NB4 (cell line): ENCODE measurements around the gene SAMD10.

Experiments used
- DNase-seq: peaks from one replicate; pipeline ENCODE4 v3.0.0; 2010; ENCODE audit warnings: low read depth
- H3K4me3 ChIP-seq: one replicate; pipeline ENCODE4 v1.5.1; 2011; ENCODE audit warnings: mild to moderate bottlenecking, low read depth, low read length, moderate library complexity
- MYC ChIP-seq: IDR thresholded peaks from 2 replicates; pipeline ENCODE4 v1.6.1; 2011; ENCODE audit warnings: low read depth, low read length
- POLR2A ChIP-seq: IDR thresholded peaks from 2 replicates; pipeline ENCODE4 v1.6.1; 2011; ENCODE audit warnings: mild to moderate bottlenecking; ENCODE audit not compliant: insufficient read length; ENCODE audit errors: extremely low read depth
- TF ChIP-seq, protein P1 (sequence below): IDR thresholded peaks from one replicate; pipeline ENCODE4 v1.5.1; 2012; ENCODE audit warnings: low read depth, low read length
- TF ChIP-seq, protein P2 (sequence below): IDR thresholded peaks from 2 replicates; pipeline ENCODE4 v1.6.1; 2011; ENCODE audit warnings: low read depth, low read length

The SAMD10 gene

DNA sequence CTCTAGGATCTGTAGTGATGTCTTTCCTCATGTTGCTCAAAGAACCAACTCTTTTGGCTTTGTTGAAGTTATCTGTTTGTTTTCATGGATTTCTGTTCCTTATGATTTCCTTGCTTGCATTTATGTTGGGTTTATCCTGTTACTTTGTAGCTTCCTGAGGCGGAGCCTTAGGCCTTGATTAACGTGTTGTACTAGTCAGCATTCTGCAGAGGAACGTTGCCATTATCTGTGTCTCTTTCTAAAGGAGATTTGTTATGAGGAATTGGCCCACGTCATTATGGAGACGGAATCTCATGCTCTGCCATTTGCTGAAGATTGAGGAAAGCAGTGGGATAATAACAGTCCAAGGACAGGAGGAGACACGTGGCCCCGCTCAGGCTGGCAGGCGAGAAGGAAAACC is 53.1 kb downstream of the SAMD10 start:
- TF ChIP-seq, protein P1, sequence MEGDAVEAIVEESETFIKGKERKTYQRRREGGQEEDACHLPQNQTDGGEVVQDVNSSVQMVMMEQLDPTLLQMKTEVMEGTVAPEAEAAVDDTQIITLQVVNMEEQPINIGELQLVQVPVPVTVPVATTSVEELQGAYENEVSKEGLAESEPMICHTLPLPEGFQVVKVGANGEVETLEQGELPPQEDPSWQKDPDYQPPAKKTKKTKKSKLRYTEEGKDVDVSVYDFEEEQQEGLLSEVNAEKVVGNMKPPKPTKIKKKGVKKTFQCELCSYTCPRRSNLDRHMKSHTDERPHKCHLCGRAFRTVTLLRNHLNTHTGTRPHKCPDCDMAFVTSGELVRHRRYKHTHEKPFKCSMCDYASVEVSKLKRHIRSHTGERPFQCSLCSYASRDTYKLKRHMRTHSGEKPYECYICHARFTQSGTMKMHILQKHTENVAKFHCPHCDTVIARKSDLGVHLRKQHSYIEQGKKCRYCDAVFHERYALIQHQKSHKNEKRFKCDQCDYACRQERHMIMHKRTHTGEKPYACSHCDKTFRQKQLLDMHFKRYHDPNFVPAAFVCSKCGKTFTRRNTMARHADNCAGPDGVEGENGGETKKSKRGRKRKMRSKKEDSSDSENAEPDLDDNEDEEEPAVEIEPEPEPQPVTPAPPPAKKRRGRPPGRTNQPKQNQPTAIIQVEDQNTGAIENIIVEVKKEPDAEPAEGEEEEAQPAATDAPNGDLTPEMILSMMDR: no peak
- TF ChIP-seq MYC (no peak), POLR2A (no peak)
- TF ChIP-seq, protein P2, sequence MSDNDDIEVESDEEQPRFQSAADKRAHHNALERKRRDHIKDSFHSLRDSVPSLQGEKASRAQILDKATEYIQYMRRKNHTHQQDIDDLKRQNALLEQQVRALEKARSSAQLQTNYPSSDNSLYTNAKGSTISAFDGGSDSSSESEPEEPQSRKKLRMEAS: no peak
- DNase-seq: no peak
- H3K4me3 ChIP-seq: no peak overlapping the region

DNA sequence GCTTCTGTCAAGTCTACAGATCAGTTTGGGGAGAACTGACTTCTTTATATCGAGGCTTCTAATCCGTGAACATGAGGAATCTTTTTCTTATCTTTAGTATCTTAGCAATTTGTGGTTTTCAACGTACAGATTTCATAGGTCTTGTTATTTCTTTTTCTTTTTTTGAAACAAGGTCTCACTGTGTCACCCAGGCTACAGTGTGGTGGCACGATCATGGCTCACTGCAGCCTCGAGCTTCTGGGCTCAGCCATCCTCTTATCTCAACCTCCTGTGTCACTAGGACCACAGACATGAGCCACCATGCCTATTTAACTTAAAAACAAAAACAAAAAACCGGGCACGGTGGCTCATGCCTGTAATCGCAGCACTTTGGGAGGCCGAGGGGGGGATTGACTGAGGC is 55.2 kb downstream of the SAMD10 start:
- no peak for DNase-seq
- H3K4me3 ChIP-seq: no peak overlapping the region
- TF ChIP-seq, protein P2: no peak
- TF ChIP-seq POLR2A (no peak), MYC (no peak)
- TF ChIP-seq, protein P1: no peak
